HG02759 (cell line): ENCODE measurements around the gene TEX14.
"Not testable (repeated sequence)": the region's sequence is repeated elsewhere in the genome, so short reads cannot be mapped to it uniquely, and the experiment has no call there.

Experiments
- ATAC-seq: cut with Tn5 transposase; IDR thresholded peaks from one replicate; pipeline ENCODE4 v1.9.1; 2021; ENCODE audit warnings: mild to moderate bottlenecking, moderate library complexity; ENCODE audit not compliant: unreplicated experiment

TEX14 gene

GRCh38 chr17:58692239-58693055, 602 bp upstream of the TEX14 start, which contains the start of gene RAD51C:
Gene RAD51C (plus strand): TSS chr17:58692602. CDS start chr17:58692644, 42 bp downstream.
- peak; percentile 99 for ATAC-seq

GRCh38 chr17:58690033-58690432, 1.8 kb downstream of the TEX14 start:
- not testable (repeated sequence) for ATAC-seq

GRCh38 chr17:58688521-58688920, 3.3 kb downstream of the TEX14 start:
- no peak for ATAC-seq

- no peak for ATAC-seq
These were observed 4.9 kb downstream of the TEX14 start for GRCh38 chr17:58686980-58687379.

GRCh38 chr17:58684462-58684861, 7.4 kb downstream of the TEX14 start:
- ATAC-seq: not testable (repeated sequence)

- no peak for ATAC-seq
These were observed 7.8 kb downstream of the TEX14 start for GRCh38 chr17:58684003-58684402.

- no peak for ATAC-seq
These were observed 11.8 kb downstream of the TEX14 start for GRCh38 chr17:58680038-58680369.

- no peak for ATAC-seq
These were observed 12.4 kb downstream of the TEX14 start for GRCh38 chr17:58679263-58680037.

- ATAC-seq: not testable (repeated sequence)
These were observed 13.6 kb downstream of the TEX14 start for GRCh38 chr17:58678287-58678686.

GRCh38 chr17:58677194-58677880, 14.5 kb downstream of the TEX14 start:
- no peak for ATAC-seq

GRCh38 chr17:58671969-58672368, 19.9 kb downstream of the TEX14 start:
- no peak for ATAC-seq

- no peak for ATAC-seq
These were observed 22.0 kb downstream of the TEX14 start for GRCh38 chr17:58669853-58670252.

- ATAC-seq: no peak
These were observed 23.3 kb downstream of the TEX14 start for GRCh38 chr17:58668598-58668935.

GRCh38 chr17:58667934-58668597, 23.8 kb downstream of the TEX14 start:
- ATAC-seq: no peak

- no peak for ATAC-seq
These were observed 25.0 kb downstream of the TEX14 start for GRCh38 chr17:58666858-58667267.

- ATAC-seq: no peak
These were observed 25.6 kb downstream of the TEX14 start for GRCh38 chr17:58665946-58666857.

GRCh38 chr17:58664302-58664701, 27.5 kb downstream of the TEX14 start:
- ATAC-seq: no peak

GRCh38 chr17:58661499-58661898, 30.3 kb downstream of the TEX14 start:
- ATAC-seq: no peak

GRCh38 chr17:58660621-58661020, 31.2 kb downstream of the TEX14 start:
- ATAC-seq: no peak

- ATAC-seq: not testable (repeated sequence)
These were observed 32.1 kb downstream of the TEX14 start for GRCh38 chr17:58659714-58660084.
